Islet precursor cell (in vitro differentiated cells): ENCODE measurements around the gene MEX3B.
"Not testable (repeated sequence)": the region's sequence is repeated elsewhere in the genome, so short reads cannot be mapped to it uniquely, and the experiment has no call there.

Experiments used
- DNase-seq: peaks from one replicate; pipeline ENCODE4 v3.0.0-alpha.2; 2018

Gene MEX3B

DNA sequence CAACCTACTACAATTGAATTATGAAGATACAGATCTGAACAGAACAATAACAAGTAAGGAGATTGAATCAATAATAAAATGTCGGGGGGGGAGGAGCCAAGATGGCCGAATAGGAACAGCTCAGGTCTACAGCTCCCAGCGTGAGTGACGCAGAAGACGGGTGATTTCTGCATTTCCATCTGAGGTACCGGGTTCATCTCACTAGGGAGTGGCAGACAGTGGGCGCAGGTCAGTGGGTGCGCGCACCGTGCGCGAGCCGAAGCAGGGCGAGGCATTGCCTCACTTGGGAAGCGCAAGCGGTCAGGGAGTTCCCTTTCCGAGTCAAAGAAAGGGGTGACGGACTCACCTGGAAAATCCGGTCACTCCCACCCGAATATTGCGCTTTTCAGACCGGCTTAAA lies 50.7 kb downstream of the MEX3B start:
- not testable (repeated sequence) for DNase-seq

- DNase-seq = no peak
Observed at GRCh38 chr15:81992523-81992922, 53.3 kb downstream of the MEX3B start.
